ENCODE measurements around the gene GPR153. TPM values are rescaled to one million over a fixed set of nuclear protein-coding genes. Genes with fewer than 3 reads are reported as not detected.

Gene GPR153
- total and polyA plus RNA-seq, 2 experiments from 2014 or later, result 0.69 to 8.0 TPM

DNA sequence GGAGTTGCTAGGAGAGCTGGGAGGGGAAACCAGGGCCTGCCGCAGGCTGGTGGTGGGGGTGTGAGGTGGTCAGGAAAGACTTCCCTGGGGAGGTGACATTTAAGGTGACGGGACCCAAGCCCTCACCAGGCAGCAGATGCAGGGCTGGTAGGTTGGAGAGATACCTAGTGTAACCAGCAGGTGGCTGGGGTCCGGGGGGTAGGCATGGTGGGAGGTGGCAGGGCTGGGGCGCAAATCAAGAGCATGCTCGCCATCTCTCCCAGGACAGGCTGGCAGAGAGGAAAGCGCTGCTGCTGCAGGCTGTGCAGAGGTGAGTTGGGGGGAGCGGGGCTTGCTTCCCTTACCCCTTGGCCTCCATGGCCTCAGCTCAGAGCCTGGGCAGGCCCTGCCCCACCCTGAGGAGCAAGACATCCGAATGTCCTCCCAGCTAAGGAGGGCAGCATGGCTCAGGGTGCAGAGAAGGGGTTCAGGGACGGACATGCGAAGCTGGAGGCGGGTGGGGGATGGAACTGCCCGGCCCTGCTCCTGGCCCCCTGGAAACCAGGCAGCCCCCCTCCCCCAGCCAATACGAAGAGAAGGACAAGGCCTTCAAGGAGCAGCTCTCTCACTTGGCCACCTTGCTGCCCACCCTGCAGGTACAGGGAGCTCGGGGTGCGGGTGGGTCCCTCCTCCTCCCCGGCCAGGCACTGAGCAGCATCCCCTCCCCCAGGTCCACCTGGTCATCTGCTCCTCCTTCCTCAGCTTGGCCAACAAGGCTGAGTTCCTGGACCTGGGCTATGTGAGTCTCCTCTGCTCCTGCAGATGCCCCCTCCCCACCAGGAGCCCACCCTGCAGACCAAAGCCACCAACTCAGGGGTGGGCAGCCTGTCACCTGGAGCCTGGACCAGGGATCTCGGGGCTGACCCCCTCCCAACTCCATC is 51.0 kb downstream of the GPR153 start:
- DNase-seq, result no peak
- Histone ChIP-seq H3K4me3 (peak overlapping the region; percentile 59), H3F3A (ENCODE audit: insufficient read depth) (no peaks in the 10 kb centered on the region), H3K4me1 (ENCODE audit: insufficient read depth) (no peaks in the 10 kb centered on the region), H3K9ac (peak overlapping the region; percentile 47), H3K27ac (no peak overlapping the region), H3K27me3 (replicated peaks; ENCODE audit: insufficient read depth) (no peaks in the 10 kb centered on the region), H3K9me3 (ENCODE audit: low read depth) (no peaks in the 10 kb centered on the region), H3K79me2 (ENCODE audit: insufficient read depth) (no peaks in the 10 kb centered on the region), H3K36me3 (ENCODE audit: low read depth) (no peaks in the 10 kb centered on the region), H2AFZ (peak overlapping the region; percentile 58), H4K20me1 (ENCODE audit: insufficient read depth) (no peaks in the 10 kb centered on the region), H3K9me2 (ENCODE audit: insufficient read depth) (no peaks in the 10 kb centered on the region), H3K4me2 (ENCODE audit: unreplicated experiment) (peak overlapping the region; percentile 66)
- in situ Hi-C loops (cut with MboI), result no loop called here
- TF ChIP-seq EZH2phosphoT487 (IDR thresholded peaks at IDR 0.05; ENCODE audit: insufficient read depth, low read depth) (no peak), EZH2 (IDR thresholded peaks at IDR 0.05; ENCODE audit: insufficient read depth, poor library complexity, severe bottlenecking) (no peak)
- 93 to 94% methylated on average over 11 to 17 of the region's 17 CpGs for WGBS, 2 experiments (ENCODE audit: low coverage in 1 of 2, low lambda C conversion rate in 2 of 2, missing lambda C conversion rate in 2 of 2)

GRCh38 chr1:6208723-6209660 is 51.9 kb downstream of the GPR153 start:
- Histone ChIP-seq H3K9ac (peak overlapping the region; percentile 47), H3K27ac (no peak overlapping the region), H3K4me3 (peak overlapping the region; percentile 59), H3K36me3 (ENCODE audit: low read depth) (no peaks in the 10 kb centered on the region), H3K79me2 (ENCODE audit: insufficient read depth) (no peaks in the 10 kb centered on the region), H3K9me2 (ENCODE audit: insufficient read depth) (no peaks in the 10 kb centered on the region), H3K4me1 (ENCODE audit: insufficient read depth) (no peaks in the 10 kb centered on the region), H3K27me3 (replicated peaks; ENCODE audit: insufficient read depth) (no peaks in the 10 kb centered on the region), H4K20me1 (ENCODE audit: insufficient read depth) (no peaks in the 10 kb centered on the region), H3F3A (ENCODE audit: insufficient read depth) (no peaks in the 10 kb centered on the region), H3K4me2 (ENCODE audit: unreplicated experiment) (peak overlapping the region; percentile 66), H2AFZ (peak overlapping the region; percentile 58), H3K9me3 (ENCODE audit: low read depth) (no peaks in the 10 kb centered on the region)
- in situ Hi-C loops (cut with MboI), result no loop called here
- no peak for TF ChIP-seq EZH2phosphoT487 (IDR thresholded peaks at IDR 0.05; ENCODE audit: insufficient read depth, low read depth)
- no peak for TF ChIP-seq EZH2 (IDR thresholded peaks at IDR 0.05; ENCODE audit: insufficient read depth, poor library complexity, severe bottlenecking)
- peak; percentile 83 for DNase-seq
- WGBS, 2 experiments (ENCODE audit: low coverage in 1 of 2, low lambda C conversion rate in 2 of 2, missing lambda C conversion rate in 2 of 2), result 3 to 4% methylated on average over 70 to 99 of the region's 99 CpGs

GRCh38 chr1:6207921-6208320 is 53.0 kb downstream of the GPR153 start:
- in situ Hi-C loops (cut with MboI), result no loop called here
- WGBS, 2 experiments (ENCODE audit: low coverage in 1 of 2, low lambda C conversion rate in 2 of 2, missing lambda C conversion rate in 2 of 2), result 90 to 94% methylated on average over 10 of the region's 10 CpGs
- DNase-seq, result no peak
- Histone ChIP-seq H3K9ac (no peak overlapping the region), H3K27ac (no peak overlapping the region), H3K27me3 (replicated peaks; ENCODE audit: insufficient read depth) (no peaks in the 10 kb centered on the region), H3F3A (ENCODE audit: insufficient read depth) (no peaks in the 10 kb centered on the region), H3K4me2 (ENCODE audit: unreplicated experiment) (no peak overlapping the region), H3K36me3 (ENCODE audit: low read depth) (no peaks in the 10 kb centered on the region), H3K79me2 (ENCODE audit: insufficient read depth) (no peaks in the 10 kb centered on the region), H3K4me1 (ENCODE audit: insufficient read depth) (no peaks in the 10 kb centered on the region), H3K4me3 (no peak overlapping the region), H4K20me1 (ENCODE audit: insufficient read depth) (no peaks in the 10 kb centered on the region), H3K9me2 (ENCODE audit: insufficient read depth) (no peaks in the 10 kb centered on the region), H2AFZ (no peak overlapping the region), H3K9me3 (ENCODE audit: low read depth) (no peaks in the 10 kb centered on the region)
- TF ChIP-seq EZH2phosphoT487 (IDR thresholded peaks at IDR 0.05; ENCODE audit: insufficient read depth, low read depth) (no peak), EZH2 (IDR thresholded peaks at IDR 0.05; ENCODE audit: insufficient read depth, poor library complexity, severe bottlenecking) (no peak)

Measured in GM23248 (cell line).